GM18951 (cell line): ENCODE measurements around the gene TYMP.

Experiments used
- POLR2A ChIP-seq: IDR thresholded peaks from 4 replicates; pipeline ENCODE4 v1.6.1; 2011; ENCODE audit warnings: mild to moderate bottlenecking; ENCODE audit not compliant: insufficient read length, insufficient read depth; ENCODE audit errors: extremely low read depth
- in situ Hi-C: fragments of 300-500 bp; cut with MboI; formaldehyde crosslinking; loops from one replicate; pipeline ENCODE4 v1.12.0; 2022; ENCODE audit warnings: low sequenced_read_pairs, mixed read lengths, inconsistent platforms; ENCODE audit not compliant: unreplicated experiment

Gene TYMP

DNA sequence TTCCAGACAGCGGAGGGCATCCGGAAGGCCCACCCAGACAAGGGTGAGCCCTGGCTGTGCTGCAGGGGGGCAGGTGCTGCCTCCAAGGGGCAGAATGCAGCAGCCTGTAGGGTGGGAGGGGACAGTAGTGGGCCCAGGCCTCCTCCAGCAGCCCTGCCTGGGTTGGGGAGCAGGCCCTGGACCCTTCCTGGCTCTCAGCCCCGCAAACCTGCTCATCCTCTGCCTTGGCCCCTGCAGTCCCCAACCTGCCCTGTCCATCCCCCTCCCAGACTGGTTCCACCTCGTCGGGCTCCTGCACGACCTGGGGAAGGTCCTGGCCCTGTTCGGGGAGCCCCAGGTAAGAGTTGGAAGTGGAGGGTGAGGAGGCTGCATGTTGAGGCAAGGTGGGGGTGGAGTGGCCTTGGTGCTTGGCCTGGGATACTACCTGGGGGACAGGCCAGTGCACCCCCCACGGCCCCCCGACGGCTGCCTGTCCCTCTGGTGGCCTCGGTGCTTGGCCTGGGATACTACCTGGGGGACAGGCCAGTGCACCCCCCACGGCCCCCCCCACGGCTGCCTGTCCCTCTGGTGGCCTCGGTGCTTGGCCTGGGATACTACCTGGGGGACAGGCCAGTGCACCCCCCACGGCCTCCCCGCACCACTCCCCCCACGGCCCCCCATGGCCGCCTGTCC lies 41.7 kb downstream of the TYMP start:
- no peak for TF ChIP-seq POLR2A
- in situ Hi-C loops, result no loop called here

DNA sequence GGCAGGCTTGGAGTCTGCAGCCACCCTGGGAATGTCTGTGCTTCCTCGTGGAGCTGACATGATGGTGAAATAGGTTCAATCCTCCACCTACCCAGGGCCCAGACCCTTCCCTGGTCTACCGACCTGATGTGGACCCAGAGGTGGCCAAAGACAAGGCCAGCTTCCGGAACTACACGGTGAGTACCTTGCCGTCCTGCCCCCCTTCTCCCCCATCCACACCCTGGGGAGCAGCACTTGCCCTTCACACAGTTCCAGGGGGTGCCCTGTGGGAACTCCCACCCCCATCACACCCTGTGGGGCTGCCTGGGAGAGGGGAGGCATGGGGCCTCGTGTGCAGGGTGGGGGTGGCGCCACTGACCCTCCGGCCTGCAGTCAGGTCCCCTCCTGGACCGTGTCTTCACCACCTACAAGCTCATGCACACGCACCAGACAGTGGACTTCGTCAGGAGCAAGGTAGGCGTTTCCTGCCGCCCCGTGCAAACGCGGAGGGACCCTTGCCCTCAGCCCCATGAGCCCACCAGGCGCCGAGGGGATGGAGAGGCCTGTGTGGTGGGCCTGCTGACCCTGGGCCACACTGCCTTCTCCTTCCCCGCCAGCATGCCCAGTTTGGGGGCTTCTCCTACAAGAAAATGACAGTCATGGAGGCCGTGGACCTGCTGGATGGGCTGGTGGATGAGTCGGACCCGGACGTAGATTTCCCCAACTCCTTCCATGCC lies 42.4 kb downstream of the TYMP start:
- TF ChIP-seq POLR2A, result no peak

DNA sequence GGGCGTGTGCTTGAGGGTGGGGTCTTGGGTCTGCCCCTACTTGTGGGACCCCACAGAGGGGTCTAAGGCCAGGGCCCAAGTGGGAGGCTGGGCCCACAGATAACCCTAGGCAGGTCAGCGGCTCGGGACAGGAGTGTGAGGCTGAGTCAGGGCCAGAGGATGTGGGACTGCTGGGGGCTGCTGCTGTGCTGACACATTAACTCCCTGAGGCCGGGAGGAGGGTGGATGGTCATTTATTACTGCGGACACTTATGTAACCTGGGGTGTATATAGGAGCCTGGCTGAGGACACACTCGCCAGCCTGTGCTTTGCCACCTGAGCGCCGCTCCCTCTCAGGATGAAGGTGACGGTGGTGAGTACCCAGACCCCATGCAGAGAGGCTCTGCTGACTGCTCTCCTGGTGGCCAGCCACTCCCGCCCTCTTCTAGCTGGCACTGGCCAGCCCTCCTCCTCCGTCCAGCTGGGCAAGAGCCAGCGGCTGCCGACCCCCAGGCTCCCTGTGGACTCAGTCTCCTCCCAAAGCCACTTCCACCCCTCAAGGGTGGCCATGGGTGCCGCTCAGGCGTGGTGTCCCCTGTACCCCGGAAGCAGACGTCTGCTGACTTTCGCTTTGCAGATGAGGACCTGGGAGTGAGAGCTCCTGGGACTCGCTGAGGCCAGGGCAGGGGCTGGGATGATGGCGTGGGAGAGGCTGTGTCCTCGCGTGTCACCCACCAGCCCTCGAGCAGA lies 43.1 kb downstream of the TYMP start, which contains the start of gene MIOX:
MIOX (plus strand) TSS at position 299 of the 729 bp plus-strand sequence; CDS start at position 338, 39 bp downstream.
- TF ChIP-seq POLR2A, result no peak
- in situ Hi-C loops, result no loop called here

More for the DNA sequence above, 42.4 kb downstream of the TYMP start:
- in situ Hi-C loops, result no loop called here

DNA sequence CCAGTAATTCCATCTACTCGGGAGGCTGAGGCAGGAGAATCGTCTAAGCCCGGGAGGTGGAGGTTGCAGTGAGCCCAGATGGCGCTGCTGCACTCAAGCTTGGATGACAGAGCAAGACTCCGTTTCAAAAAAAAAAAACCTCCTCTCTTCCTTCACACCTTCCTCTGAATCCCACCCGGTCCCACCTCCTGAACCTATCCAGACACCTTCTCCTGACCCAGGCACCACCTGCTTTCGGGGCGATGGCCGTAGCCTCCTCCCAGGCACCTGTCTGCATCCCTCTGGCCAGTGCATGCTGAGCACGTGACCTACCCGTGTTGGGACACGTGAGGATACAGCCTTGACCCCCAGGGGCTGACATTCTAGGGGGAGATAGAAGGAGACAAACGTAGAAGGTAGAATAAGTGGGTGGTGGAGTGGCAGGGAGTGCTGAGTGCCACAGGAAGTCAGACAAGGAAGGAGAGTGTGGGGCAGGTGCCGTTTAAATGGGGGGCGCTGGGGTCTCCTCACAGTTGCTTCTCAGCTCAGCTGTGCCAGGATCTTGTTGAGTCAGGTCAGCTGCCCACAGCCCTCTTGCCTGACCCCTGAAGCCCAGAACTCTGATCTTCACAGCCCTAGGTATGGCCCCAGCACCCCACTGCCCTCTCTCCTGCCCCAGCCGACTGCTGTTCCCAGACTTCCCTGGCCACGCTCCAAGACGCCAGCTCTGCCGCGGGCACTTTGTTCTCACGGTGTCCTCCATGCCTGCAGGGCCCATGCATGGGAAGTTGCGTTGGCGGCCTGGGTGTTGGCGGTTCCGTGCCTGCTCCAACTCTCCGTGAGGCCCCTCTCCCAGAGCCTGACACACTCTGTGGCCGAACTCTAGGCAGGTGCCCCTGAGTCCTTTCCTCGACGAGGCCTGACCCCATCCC lies 44.3 kb downstream of the TYMP start:
- in situ Hi-C loops, result no loop called here
- no peak for TF ChIP-seq POLR2A

DNA sequence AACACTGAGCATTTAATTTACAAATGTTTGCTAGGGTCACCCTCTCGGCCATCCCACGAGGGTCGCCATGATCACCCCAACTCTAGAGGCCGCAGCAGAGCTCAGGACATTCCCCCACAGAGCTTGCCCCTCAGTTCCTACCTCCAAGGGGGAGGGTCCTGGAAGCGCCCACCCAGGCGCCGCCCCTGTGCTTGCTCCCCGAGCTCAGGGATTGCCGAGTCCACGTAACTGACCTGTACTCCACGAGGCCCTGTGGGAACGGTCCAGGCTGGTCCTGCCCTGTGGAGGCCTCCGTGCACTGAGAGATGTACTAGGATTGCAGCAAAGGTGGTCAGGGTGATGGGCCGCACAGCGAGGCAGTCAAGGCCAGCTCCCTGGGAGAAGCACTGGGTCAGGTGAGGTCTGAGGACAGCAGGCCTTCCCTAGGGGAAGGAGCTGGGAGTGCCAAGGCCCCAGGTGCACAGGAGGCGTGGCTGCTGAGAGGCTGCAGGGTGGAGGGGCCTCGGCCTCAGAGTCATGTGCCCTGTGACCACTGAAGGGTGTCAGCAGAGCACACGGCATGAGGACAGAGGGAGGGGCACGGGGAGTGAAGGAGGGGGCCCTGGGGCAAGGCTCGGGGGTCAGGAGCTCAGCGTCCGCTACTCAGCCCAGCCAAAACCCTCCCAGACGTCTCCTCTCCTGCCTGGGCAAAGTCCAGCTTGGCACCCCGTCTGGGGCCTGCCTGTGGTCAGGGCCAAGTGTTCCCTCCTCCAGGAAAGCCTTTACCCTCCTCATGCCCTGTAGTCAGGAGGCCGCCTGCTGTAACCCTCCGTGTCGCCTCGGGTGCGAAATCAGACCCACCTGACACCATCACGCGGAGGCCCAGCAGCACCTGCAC lies 45.6 kb downstream of the TYMP start:
- in situ Hi-C loops, result no loop called here
- no peak for TF ChIP-seq POLR2A

DNA sequence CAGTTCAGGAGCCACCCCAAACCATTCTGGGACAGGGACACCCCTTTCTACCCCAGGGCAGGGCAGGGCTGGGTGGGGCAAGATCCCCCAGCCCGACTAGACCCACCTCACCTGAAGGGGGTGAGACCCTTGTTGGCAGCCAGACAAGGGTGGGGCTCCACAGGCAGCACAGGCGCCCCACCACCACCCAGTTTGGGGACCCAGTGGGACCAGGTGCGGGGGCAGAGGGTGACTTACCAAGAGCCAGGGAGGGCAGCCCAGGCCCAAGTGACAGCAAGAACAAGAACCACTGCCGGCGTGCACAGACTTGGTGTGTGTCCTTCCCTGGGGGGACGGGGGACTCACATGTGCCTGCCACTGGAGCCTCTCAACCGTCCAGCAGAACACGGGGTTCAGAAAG lies 46.3 kb downstream of the TYMP start:
- TF ChIP-seq POLR2A, result no peak
- in situ Hi-C loops, result no loop called here

DNA sequence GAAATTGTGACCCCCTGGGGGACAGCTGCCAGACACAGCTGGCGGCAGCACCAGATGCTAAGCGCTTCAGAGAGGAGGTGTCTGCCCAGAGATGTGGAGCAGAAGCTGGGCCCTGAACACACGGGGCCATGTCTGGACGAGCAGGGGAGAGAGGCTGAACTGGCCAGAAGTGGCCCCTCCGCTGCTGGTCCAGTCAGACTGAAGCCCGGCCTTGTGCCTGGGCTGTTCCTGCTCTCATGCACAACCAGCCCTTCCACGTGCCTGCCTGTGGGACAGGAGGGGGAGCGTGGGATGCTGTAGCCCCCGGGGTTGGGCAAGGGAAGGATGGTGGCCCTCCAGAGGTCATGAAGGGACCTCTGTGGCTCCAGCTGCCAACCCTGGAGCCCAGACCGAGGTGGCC lies 46.7 kb downstream of the TYMP start:
- in situ Hi-C loops, result no loop called here
- TF ChIP-seq POLR2A, result no peak

DNA sequence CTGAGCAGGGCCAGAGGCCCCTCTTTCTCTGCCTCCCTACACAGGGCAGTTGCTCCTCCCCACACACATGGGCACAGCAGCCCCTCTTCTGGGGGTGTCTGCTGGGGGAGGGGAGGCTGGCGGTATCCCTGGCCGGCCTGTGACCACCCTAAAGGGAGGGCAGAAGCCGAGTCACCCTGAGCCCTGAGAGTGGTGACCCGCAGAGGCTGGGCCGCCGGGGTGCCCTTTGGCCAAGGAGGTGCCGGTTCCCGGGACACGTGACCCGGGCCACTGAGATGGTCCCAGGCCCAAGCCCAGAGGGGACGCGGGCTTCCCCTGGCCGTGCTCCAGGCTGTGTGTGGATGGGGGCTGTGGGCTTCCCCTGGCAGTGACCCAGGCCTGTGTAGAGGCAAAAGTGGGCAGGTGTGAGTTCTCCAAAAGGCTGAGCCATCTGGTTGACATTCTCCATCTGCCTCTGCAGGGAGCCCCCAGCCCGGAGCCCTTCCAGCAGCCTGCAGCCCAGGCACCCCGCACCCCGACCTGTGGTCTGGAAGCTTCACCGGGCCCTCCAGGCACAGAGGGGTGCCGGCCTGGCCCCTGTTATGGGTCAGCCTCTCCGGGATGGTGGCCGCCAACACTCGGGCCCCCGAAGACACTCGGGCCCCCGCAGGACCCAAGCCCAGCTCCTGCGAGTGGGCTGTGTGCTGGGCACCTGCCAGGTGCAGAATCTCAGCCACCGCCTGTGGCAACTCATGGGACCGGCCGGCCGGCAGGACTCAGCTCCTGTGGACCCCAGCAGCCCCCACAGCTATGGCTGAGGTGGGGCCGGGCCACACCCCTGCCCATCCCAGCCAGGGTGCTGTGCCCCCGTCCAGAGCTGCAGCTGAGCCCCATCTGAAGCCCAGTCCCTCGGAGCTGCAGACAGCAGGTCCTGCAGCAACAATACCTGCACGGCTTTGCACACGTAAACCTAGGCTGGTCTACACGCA lies 47.4 kb downstream of the TYMP start:
- no peak for TF ChIP-seq POLR2A
- in situ Hi-C loops, result no loop called here

DNA sequence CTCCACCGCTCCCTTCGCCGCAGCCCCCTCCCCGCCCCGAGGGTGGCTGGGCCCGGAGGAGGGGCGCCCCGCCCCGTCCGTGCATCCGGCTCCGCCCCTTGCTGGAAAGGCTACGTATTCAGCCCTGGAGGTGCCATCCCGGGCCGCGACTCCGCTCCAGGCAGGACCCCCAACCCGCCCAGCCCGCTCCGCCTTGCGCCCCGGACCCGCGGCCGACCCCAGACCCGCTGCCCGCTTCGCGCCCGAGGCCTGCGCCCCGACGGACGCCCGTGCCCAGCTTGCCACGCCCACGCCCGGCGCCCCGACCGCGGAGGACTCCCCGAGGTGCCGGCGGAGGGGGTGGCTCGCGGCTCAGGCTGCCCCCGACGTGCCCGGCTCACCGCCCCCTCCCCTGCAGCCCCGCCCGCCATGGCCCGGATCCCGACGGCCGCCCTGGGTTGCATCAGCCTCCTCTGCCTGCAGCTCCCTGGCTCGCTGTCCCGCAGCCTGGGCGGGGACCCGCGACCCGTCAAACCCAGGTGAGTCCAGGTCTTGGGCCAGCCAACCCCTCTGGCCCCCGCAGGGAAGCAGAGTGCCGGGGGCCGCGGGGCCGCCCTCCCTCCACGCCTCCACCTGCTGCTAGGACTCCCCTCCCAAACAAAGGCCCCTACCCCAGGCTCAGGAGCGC lies 48.2 kb downstream of the TYMP start, which contains the start of gene ADM2:
ADM2 (plus strand) TSS at position 104 of the 667 bp plus-strand sequence; CDS start at position 409, 305 bp downstream.
- in situ Hi-C loops, result no loop called here

DNA sequence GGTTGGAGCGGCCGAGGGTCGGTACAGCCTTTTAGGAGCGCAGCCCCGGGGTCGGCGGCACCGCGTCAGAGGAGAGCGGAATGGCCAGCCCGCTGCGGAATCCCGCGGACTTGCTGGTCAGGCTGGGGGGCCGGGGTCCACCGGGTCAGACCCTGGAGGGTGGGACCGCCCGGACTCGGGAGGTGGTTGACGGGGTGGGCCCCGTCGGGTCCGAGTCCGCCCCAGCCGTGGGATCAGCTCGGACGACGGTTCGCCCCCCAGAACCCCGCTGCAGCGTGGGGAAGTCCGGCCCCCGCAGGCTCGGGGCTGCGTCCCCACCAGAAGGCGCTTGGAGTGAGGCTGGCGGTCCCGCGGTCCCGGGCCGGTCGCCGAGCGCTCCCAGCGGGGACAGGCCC lies 48.8 kb downstream of the TYMP start:
- in situ Hi-C loops, result no loop called here
- no peak for TF ChIP-seq POLR2A

More for the DNA sequence above, 48.2 kb downstream of the TYMP start, which contains the start of gene ADM2:
- no peak for TF ChIP-seq POLR2A
